ENCODE results near the gene H3-3A.

The H3-3A gene

DNA sequence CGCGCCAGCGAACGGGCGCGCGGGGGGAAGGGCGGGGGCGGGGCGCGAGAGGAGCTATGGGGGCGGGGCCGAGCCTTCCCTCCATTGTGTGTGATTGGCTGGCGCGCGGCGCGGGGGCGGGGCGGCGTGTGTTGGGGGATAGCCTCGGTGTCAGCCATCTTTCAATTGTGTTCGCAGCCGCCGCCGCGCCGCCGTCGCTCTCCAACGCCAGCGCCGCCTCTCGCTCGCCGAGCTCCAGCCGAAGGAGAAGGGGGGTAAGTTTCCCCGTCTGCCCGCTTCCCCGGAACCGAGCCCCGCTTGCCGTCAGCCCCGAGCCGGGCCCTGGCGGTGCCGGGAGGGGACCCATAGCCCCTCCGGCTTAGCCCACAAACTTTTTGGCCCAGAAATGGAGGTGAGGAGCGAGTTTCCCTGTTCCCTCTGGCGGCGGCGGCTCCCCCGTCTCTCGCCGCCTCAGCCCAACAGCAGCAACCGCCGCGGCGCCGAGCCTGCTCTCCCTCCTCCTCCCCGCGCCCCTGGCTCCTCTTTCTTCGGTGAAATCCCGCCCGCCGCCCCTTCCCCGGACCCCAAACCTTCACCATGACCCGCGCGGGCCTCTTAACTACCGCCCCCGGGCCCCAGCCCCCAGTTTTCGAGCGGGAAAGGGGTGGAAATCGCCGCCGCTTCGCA lies at the start of gene H3-3A:
H3-3A (plus strand) TSS at position 159 of the 666 bp plus-strand sequence. CDS start 1,636 bp downstream, outside the sequence.
- Histone ChIP-seq H3K4me3 (ENCODE audit: low read depth, low read length) (peak within 1 kb of the TSS; percentile 79), H3K27me3 (ENCODE audit: insufficient read depth, low read depth, severe bottlenecking) (no peaks in the 10 kb centered on the region), H3K9me3 (ENCODE audit: severe bottlenecking) (no peaks in the 10 kb centered on the region), H3K27ac (peak within 1 kb of the TSS; percentile 98), H3K36me3 (peaks cover 23% of the 10 kb centered on the region)
- TF ChIP-seq, protein P1, sequence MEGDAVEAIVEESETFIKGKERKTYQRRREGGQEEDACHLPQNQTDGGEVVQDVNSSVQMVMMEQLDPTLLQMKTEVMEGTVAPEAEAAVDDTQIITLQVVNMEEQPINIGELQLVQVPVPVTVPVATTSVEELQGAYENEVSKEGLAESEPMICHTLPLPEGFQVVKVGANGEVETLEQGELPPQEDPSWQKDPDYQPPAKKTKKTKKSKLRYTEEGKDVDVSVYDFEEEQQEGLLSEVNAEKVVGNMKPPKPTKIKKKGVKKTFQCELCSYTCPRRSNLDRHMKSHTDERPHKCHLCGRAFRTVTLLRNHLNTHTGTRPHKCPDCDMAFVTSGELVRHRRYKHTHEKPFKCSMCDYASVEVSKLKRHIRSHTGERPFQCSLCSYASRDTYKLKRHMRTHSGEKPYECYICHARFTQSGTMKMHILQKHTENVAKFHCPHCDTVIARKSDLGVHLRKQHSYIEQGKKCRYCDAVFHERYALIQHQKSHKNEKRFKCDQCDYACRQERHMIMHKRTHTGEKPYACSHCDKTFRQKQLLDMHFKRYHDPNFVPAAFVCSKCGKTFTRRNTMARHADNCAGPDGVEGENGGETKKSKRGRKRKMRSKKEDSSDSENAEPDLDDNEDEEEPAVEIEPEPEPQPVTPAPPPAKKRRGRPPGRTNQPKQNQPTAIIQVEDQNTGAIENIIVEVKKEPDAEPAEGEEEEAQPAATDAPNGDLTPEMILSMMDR (IDR thresholded peaks at IDR 0.05; ENCODE audit: low read depth, low read length): no peak
- peak; percentile 92 for DNase-seq

DNA sequence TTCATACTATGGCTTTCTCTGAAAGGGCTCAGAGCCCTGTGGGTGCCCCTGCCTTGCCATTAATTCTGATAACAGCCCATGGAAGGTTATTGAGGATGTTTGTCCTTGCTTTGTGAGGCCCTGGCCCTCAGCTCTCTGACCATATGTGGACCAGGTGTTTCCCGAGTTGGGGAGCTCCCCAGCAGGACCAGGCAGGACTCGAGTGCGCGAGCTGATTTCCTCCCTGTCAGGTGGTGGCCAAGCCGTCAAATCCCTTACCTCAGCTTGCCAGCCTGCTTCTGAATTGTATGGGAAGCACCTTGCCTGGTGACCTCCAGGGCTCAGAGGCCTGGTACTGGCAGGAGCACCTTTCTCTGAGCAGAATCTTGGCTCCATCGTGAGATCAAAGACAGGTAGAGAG lies 45.4 kb upstream of the H3-3A start:
- Histone ChIP-seq H3K4me3 (ENCODE audit: low read depth, low read length) (no peak overlapping the region), H3K27me3 (ENCODE audit: insufficient read depth, low read depth, severe bottlenecking) (no peaks in the 10 kb centered on the region), H3K27ac (no peak overlapping the region), H3K9me3 (ENCODE audit: severe bottlenecking) (no peaks in the 10 kb centered on the region), H3K36me3 (no peaks in the 10 kb centered on the region)
- TF ChIP-seq, protein P1 (IDR thresholded peaks at IDR 0.05; ENCODE audit: low read depth, low read length): no peak
- peak; percentile 9 for DNase-seq

DNA sequence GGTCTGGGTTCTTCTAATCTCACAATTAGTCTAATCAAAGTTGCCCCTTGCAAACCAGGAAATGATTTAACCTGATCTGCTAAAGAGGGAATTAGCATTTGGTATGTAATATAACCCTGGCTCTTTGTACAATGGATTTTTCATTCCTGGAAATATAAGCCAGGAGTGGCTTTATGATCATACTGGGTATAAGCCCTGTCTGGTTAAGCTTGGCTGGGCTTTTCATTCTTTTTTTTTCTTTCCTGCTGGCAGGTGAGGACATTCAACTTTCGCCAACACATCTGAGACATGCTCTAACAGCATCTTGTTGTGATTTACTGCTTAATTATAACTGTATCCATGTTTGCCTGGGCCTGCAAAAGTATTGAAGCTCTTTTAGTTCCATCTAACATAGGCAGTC lies 42.9 kb upstream of the H3-3A start:
- Histone ChIP-seq H3K4me3 (ENCODE audit: low read depth, low read length) (no peak overlapping the region), H3K36me3 (no peaks in the 10 kb centered on the region), H3K27ac (no peak overlapping the region), H3K27me3 (ENCODE audit: insufficient read depth, low read depth, severe bottlenecking) (no peaks in the 10 kb centered on the region), H3K9me3 (ENCODE audit: severe bottlenecking) (no peaks in the 10 kb centered on the region)
- TF ChIP-seq, protein P1 (IDR thresholded peaks at IDR 0.05; ENCODE audit: low read depth, low read length): no peak
- DNase-seq: no peak

DNA sequence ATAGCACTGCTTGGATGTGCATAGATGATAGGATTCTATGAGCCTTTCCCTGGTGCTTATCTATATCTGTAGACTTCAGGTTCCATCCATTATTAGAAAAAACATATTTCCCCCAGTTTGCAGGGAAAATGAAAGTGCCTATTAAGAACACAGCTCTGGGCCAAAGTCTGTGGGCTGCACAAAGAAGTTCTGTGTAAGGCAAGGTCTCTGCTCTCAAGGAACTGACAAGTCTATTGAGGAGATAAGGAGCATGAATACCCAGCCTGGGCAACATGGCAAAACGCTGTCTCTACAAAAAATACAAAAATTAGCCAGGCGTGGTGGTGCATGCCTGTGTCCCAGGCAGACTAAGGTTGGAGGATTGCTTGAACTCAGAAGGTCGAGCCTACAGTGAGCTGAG lies 41.1 kb upstream of the H3-3A start:
- no peaks in the 10 kb centered on the region for H3K27me3 ChIP-seq (ENCODE audit: insufficient read depth, low read depth, severe bottlenecking)
- DNase-seq: no peak
- no peaks in the 10 kb centered on the region for H3K9me3 ChIP-seq (ENCODE audit: severe bottlenecking)
- TF ChIP-seq, protein P1 (IDR thresholded peaks at IDR 0.05; ENCODE audit: low read depth, low read length): no peak
- H3K36me3 ChIP-seq: no peaks in the 10 kb centered on the region
- H3K4me3 ChIP-seq (ENCODE audit: low read depth, low read length): no peak overlapping the region
- H3K27ac ChIP-seq: no peak overlapping the region

DNA sequence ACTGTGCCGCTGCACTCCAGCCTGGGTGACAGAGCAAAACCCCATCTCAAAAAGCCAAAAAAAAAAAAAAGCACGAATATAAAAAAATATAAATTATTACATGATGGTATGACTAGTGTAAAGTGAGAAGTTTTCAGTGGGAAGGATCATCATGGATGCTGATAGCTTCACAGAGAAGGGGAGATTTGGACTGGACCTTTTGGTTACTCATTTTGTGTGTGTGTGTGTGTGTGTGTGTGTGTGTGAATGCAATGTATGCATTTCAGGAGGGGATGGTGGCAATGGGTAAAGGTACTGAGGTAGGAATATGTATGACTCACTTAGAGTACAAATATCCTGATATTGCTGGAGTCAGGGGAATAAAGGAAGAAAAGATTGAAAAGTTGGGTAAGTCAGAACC lies 40.7 kb upstream of the H3-3A start:
- no peaks in the 10 kb centered on the region for H3K9me3 ChIP-seq (ENCODE audit: severe bottlenecking)
- TF ChIP-seq, protein P1 (IDR thresholded peaks at IDR 0.05; ENCODE audit: low read depth, low read length): no peak
- H3K27ac ChIP-seq: no peak overlapping the region
- no peaks in the 10 kb centered on the region for H3K36me3 ChIP-seq
- H3K4me3 ChIP-seq (ENCODE audit: low read depth, low read length): no peak overlapping the region
- no peaks in the 10 kb centered on the region for H3K27me3 ChIP-seq (ENCODE audit: insufficient read depth, low read depth, severe bottlenecking)
- DNase-seq: no peak

DNA sequence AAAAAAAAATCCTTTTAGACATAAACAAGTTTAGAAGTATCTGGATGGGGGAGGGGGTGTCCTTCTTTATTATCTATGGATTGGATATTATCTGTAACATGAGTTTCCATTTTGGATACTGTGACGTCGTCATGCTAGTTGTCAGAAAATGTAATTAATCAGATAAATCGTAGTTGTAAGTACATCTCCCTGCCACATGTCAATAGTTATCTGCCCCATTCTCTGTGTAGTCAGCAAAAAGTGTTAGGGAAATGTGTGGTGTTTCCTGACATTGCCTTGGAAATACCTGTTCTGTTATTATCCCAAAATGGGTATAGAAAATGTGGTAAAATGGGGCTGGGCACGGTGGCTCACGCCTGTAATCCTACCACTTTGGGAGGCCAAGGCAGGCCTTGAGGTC lies 38.8 kb upstream of the H3-3A start:
- Histone ChIP-seq H3K36me3 (no peaks in the 10 kb centered on the region), H3K27ac (no peak overlapping the region), H3K27me3 (ENCODE audit: insufficient read depth, low read depth, severe bottlenecking) (no peaks in the 10 kb centered on the region), H3K4me3 (ENCODE audit: low read depth, low read length) (no peak overlapping the region), H3K9me3 (ENCODE audit: severe bottlenecking) (no peaks in the 10 kb centered on the region)
- no peak for DNase-seq
- TF ChIP-seq, protein P1 (IDR thresholded peaks at IDR 0.05; ENCODE audit: low read depth, low read length): no peak

Data from WERI-Rb-1 (cell line).